ENCODE data around the gene KLF6. TPM values are rescaled to one million over a fixed set of nuclear protein-coding genes. Genes with fewer than 3 reads are reported as not detected.

Gene KLF6
- 98.5 TPM for total RNA-seq

GRCh38 chr10:3784510-3785250 lies at the start of gene KLF6:
Gene KLF6, minus strand, starts transcription at chr10:3785209. Its CDS starts 195 bp downstream, at chr10:3785014.
- ATAC-seq, result no peak

GRCh38 chr10:3834404-3834803 lies 49.4 kb upstream of the KLF6 start:
- ATAC-seq, result no peak

- no peak for ATAC-seq
These were observed 48.0 kb upstream of the KLF6 start for GRCh38 chr10:3833046-3833445.

GRCh38 chr10:3832022-3832786 lies 47.2 kb upstream of the KLF6 start:
- ATAC-seq, result no peak

DNA sequence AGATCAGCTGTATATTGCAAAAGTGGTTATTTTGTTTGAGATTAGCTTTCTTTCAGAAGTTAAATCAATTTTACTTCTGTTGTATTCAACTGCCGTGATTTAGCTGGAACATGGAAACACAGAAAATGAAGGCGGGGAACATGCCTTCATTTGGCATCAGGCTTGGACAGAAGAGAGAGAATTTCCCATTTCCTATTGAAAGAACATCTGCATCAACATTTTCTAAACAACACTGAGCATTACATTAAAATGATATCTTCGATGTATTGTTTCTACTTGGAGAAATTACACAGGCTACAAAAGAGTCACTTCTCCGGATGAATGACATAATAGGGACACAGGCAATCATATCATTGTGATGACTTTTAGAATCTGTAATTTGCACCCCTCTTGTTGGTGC lies 46.6 kb upstream of the KLF6 start:
- no peak for ATAC-seq

DNA sequence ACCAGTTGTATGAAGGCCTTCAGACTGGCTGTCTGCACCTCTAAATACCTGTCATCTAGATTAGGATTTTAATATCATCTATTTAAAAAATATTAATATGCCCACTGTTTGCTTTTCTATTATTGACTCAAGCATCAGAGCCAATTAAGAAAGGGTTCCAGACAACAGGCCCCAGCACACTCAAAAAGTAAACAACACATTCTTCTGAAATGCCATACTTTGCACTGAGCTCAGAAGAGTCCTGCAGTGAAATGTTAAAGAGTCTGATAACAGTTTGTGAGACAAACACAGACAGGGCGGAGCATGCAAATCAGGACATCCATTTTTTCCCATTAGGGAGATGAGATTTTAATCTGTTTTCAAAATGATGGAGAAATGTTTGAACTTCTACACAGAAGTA lies 45.9 kb upstream of the KLF6 start:
- no peak for ATAC-seq

DNA sequence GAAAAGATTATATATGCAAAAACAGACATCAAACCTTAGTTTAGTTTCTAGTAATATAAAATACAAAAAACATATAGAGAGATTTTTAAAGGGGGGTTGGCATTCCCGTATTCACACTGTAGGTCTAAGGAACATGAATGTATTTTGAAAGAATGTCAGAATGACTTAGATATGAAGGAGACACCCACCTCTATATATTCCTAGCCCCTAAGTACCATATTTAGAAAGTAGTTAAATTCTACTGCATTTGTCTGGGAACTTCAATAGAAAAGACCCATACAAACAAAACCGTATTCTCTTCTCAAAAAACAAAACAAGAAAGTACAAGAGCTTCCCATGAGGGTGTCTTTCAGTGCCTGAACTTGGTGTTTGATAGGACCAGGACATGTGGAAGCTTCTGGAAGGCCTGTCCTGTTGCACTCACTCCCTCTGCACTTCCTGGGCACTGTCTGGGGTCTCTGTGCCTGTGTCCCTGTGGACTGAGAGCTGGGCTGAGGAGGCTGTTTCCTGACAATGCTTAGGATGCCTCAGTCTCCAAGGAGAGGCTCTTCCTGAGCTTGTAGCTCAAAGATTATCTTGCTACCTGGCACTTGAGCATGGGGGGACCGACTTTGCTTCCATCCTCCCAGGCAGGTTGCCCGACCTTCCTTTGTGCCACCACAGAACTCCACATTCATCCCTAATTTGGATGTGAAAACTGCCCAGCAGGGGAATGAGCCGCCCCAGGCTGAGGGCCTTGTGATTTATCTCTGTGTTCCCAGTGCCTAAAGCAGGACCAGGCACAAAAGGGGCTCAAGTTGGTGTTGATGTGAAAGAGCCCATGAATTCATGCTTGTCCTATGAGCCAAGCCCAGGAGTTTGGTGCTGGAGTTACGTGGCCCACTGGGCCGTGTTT lies 44.4 kb upstream of the KLF6 start:
- no peak for ATAC-seq

GRCh38 chr10:3828404-3829155 lies 43.6 kb upstream of the KLF6 start:
- peak; percentile 46 for ATAC-seq

- ATAC-seq, result peak; percentile 38
These were observed 42.9 kb upstream of the KLF6 start for GRCh38 chr10:3827768-3828403.

DNA sequence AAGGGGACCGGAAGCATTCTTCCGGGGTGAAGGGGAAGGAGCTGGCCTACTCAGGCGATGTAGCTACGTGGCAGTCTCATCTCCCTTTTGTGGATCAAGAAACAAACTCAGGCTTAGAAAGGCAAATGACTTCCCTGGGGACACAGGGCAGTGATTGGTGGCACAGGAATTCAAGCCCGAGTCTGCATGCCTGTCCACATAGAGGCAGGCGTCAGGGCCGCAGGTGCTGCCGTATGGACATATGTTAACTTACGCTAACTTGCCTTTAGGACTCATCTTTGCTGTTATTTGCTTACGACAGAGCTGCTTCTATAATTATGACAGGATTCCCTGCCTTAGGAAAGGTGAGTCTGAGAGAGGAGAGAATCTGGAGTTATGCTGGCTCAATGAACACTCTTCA lies 42.3 kb upstream of the KLF6 start:
- no peak for ATAC-seq

DNA sequence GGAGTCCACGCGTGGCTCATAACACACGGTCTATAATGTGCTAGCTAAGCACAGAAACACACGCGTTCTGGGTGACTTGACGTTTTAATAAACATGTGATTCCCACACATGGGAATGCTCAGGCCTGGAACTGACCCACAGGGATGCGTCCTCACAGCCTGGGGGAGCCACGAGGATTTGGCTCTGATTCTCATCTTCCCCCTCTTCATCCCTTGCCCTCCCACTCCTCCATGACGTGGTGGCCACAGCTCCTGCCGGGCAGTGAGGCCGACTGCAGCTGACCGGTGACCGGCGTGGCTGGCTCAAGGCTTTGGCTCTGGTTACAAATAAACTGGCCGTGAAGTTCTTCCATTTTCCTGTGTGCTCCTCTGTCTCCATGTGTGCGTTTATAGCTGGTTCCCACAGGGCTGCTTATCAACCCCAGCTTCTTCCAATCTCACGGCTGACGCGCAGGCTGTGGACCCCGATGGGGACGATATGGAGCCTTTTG lies 40.9 kb upstream of the KLF6 start:
- no peak for ATAC-seq

DNA sequence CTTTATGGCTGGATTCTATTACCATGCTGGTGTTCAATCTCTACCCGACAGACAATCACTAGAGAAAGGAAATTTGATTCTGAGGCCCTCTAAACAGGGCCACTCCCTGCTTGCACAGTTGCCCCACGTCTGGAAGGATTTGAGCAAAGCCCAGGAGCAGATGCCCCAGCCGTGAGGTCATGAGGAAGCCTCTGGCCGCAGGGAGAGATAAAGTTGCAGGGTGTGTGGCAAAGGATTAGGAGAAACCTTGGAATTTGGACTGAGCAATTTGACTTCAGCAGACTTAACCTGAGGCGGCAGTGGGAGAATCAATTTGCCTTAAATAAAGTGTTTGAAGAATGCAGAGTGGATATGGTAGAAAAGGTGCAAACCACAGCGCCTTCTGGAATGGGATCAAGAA lies 40.2 kb upstream of the KLF6 start:
- no peak for ATAC-seq

DNA sequence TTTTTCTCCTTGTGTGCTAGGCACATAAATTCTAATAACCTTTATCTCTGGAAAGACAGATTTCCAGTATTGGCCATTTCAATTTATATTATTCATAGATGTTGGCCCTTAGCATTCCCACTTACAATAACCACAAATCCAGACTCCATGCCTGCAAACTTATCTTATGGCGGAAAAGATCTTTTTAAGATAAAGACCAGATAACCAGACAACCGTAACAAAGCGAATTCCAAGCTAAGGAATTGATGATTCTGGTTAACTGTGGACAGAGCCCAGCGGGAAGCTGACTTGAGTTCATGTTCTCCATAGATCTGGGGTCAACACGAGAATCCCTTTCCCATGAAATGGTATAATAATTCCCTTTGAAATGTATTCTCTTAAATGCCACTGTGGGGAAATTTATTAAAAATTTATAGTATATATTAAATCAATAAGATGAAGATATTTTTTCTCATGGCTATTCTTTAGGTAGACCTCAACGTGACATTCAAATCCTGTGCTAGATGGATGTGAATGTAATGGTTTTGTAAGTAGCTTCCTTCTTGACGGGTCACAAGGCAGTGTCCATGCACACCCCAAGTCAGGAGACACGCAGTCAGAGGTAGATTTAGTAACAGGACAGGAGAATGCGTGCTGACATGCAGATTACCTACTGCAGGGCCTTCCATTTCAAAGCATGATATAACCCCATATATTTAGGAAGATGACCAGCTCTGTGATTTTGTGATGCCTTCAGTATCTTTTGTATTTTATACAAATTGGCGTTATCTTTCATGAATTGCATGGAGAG lies 37.7 kb upstream of the KLF6 start:
- ATAC-seq, result no peak

- peak; percentile 92 for ATAC-seq
These were observed 35.2 kb upstream of the KLF6 start for GRCh38 chr10:3820255-3820654.

DNA sequence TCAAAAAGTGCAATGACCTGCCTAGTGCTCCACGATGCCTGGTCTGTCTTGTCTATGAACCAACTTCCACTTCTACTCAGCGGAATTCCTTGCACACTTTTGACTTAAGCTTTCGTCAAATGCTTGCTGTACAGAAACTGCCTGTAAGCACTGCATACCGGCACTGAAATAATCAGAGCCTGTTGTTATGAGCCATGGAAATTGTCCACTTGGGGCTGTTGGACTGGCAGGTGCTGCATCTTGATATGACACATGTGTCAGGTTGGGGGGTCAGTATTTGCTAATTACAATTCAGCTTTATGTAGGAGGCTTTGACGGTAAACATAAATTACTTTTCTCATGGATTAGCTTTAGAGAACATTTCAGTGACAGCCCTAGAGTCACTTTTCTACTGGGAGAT lies 32.0 kb upstream of the KLF6 start:
- ATAC-seq, result no peak

DNA sequence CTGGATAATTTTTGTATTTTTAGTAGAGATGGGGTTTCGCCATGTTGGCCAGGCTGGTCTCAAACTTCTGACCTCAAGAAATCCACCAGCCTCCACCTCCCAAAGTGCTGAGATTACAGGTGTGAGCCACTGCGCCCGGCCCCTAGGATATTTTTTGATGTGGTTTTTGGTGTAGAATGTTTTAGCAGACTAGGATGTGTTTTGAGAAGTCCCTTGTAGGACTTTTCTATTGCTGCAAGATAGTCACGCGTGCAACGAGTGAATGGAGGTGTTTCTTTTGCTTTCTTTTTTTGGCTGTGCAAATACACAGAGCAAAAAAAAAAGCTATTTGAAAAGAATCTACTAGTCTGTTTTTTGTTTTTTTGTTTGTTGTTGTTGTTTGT lies 29.8 kb upstream of the KLF6 start:
- ATAC-seq, result no peak

- no peak for ATAC-seq
These were observed 29.2 kb upstream of the KLF6 start for GRCh38 chr10:3813986-3814837.

DNA sequence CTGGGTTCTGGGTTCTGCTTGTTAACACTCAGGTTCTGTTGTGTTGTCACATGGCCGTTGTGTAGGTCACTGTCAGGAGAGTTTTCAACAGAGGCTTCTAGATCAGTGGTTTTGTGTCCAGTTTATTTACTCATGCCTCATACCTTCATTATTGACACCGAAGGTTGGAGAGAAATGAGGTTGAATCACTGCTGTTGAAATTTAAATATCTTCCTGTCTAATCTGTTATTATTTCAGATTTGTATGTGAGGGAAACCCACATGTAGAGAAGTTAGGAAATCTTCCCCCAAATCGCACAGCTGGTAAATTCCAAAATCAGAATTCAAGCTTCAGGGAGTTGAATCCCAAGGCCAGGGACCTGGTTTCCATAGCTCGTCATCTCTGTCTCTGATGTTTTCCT lies 28.3 kb upstream of the KLF6 start:
- ATAC-seq, result no peak

GRCh38 chr10:3812141-3812540 lies 27.1 kb upstream of the KLF6 start:
- no peak for ATAC-seq

Data from esophagus mucosa (tissue), 1 donor.